H9 (cell line): ENCODE results near the gene DLG2. TPM values are rescaled to one million over a fixed set of nuclear protein-coding genes. Genes with fewer than 3 reads are reported as not detected.

Experiments
- DNase-seq: peaks from one replicate; pipeline ENCODE4 v3.0.0-alpha.2; 2017
- H2AFZ ChIP-seq: one replicate; pipeline ENCODE4 v1.6.1; 2013; ENCODE audit warnings: mild to moderate bottlenecking, low read length, control low read depth, moderate library complexity
- H2AK5ac ChIP-seq: 2 replicates; pipeline ENCODE4 v1.6.1; 2013; ENCODE audit warnings: low read length, control low read depth, mixed read lengths; ENCODE audit not compliant: insufficient read length
- H2BK120ac ChIP-seq: one replicate; pipeline ENCODE4 v1.6.1; 2013; ENCODE audit warnings: low read depth, mild to moderate bottlenecking, low read length, control low read depth, inconsistent platforms; ENCODE audit not compliant: poor library complexity, severe bottlenecking
- H2BK12ac ChIP-seq: 2 replicates; pipeline ENCODE4 v1.6.1; 2013; ENCODE audit warnings: low read length, control low read depth, mixed read lengths, low read depth; ENCODE audit not compliant: insufficient read length
- H2BK15ac ChIP-seq: 2 replicates; pipeline ENCODE4 v1.6.1; 2013; ENCODE audit warnings: low read depth, low read length, control low read depth
- H2BK20ac ChIP-seq: one replicate; pipeline ENCODE4 v1.6.1; 2013; ENCODE audit warnings: low read depth, mild to moderate bottlenecking, low read length, control low read depth, inconsistent platforms; ENCODE audit not compliant: poor library complexity, severe bottlenecking
- H2BK5ac ChIP-seq: 2 replicates; pipeline ENCODE4 v1.6.1; 2013; ENCODE audit warnings: low read length, control low read depth, mixed read lengths; ENCODE audit not compliant: insufficient read length
- H3K14ac ChIP-seq: 2 replicates; pipeline ENCODE4 v1.6.1; 2013; ENCODE audit warnings: low read length, control low read depth; ENCODE audit not compliant: insufficient read depth
- H3K18ac ChIP-seq: 2 replicates; pipeline ENCODE4 v1.6.1; 2013; ENCODE audit warnings: low read depth, mild to moderate bottlenecking, mixed read lengths, low read length, control low read depth; ENCODE audit not compliant: insufficient read length
- H3K23ac ChIP-seq: 2 replicates; pipeline ENCODE4 v1.6.1; 2013; ENCODE audit warnings: low read length, control low read depth, mixed read lengths, low read depth; ENCODE audit not compliant: insufficient read length
- H3K23me2 ChIP-seq: 2 replicates; pipeline ENCODE4 v1.6.1; 2013; ENCODE audit warnings: low read depth, mild to moderate bottlenecking, mixed read lengths, low read length, control low read depth; ENCODE audit not compliant: insufficient read length, poor library complexity, severe bottlenecking
- H3K27ac ChIP-seq: 2 replicates; pipeline ENCODE4 v1.5.1; 2013; ENCODE audit warnings: low read length, control low read depth, mixed read lengths, low read depth; ENCODE audit not compliant: insufficient read length
- H3K27me3 ChIP-seq: 2 replicates; pipeline ENCODE4 v1.6.1; 2013; ENCODE audit warnings: low read length, control low read depth, inconsistent platforms; ENCODE audit not compliant: insufficient read depth
- H3K4ac ChIP-seq: 2 replicates; pipeline ENCODE4 v1.6.1; 2013; ENCODE audit warnings: low read depth, mild to moderate bottlenecking, control low read depth, inconsistent platforms, low read length, moderate library complexity
- H3K4me1 ChIP-seq: 2 replicates; pipeline ENCODE4 v1.6.1; 2013; ENCODE audit warnings: low read length, control low read depth, inconsistent platforms; ENCODE audit not compliant: insufficient read depth
- H3K4me2 ChIP-seq: 2 replicates; pipeline ENCODE4 v1.6.1; 2013; ENCODE audit warnings: low read length, control low read depth, mixed read lengths; ENCODE audit not compliant: insufficient read length, insufficient read depth
- H3K56ac ChIP-seq: 2 replicates; pipeline ENCODE4 v1.6.1; 2013; ENCODE audit warnings: low read depth, mild to moderate bottlenecking, mixed read lengths, low read length, control low read depth; ENCODE audit not compliant: insufficient read length
- H3K79me1 ChIP-seq: 2 replicates; pipeline ENCODE4 v1.6.1; 2013; ENCODE audit warnings: low read depth, mild to moderate bottlenecking, moderate library complexity, low read length, control low read depth, inconsistent platforms; ENCODE audit not compliant: insufficient read depth, poor library complexity, severe bottlenecking
- H3K79me2 ChIP-seq: 2 replicates; pipeline ENCODE4 v1.6.1; 2013; ENCODE audit warnings: low read length, control low read depth, inconsistent platforms; ENCODE audit not compliant: insufficient read depth
- H3K9ac ChIP-seq: 2 replicates; pipeline ENCODE4 v1.6.1; 2013; ENCODE audit warnings: low read length, control low read depth, mixed read lengths; ENCODE audit not compliant: insufficient read length; ENCODE audit errors: extremely low read depth
- H3K9me3 ChIP-seq: one replicate; pipeline ENCODE4 v1.6.1; 2013; ENCODE audit warnings: low read depth, low read length, inconsistent platforms; ENCODE audit not compliant: control insufficient read depth
- H3T11ph ChIP-seq: one replicate; pipeline ENCODE4 v1.6.1; 2013; ENCODE audit warnings: mild to moderate bottlenecking, low read length, control low read depth, inconsistent platforms
- H4K20me1 ChIP-seq: one replicate; pipeline ENCODE4 v1.6.1; 2013; ENCODE audit not compliant: control insufficient read depth, insufficient read length, insufficient read depth
- H4K5ac ChIP-seq: 2 replicates; pipeline ENCODE4 v1.6.1; 2013; ENCODE audit warnings: low read depth, mild to moderate bottlenecking, mixed read lengths, low read length, control low read depth; ENCODE audit not compliant: insufficient read length
- H4K8ac ChIP-seq: replicated peaks from 2 replicates; pipeline ENCODE4 v1.6.1; 2013; ENCODE audit warnings: low read length, control low read depth, mixed read lengths, low read depth; ENCODE audit not compliant: insufficient read length
- H4K91ac ChIP-seq: 2 replicates; pipeline ENCODE4 v1.6.1; 2013; ENCODE audit warnings: low read depth, mild to moderate bottlenecking, moderate library complexity, mixed read lengths, low read length, control low read depth; ENCODE audit not compliant: insufficient read length
- H3K27ac Mint-ChIP-seq, 3 experiments: 2 replicates in 2 of 3; 3 replicates in 1 of 3; pipeline ENCODE4 v1.8.0; 2020 to 2021; ENCODE audit warnings: mixed read lengths in 3 of 3, mild to moderate bottlenecking in 1 of 3, moderate library complexity in 1 of 3
- H3K27me3 Mint-ChIP-seq: 2 replicates; pipeline ENCODE4 v1.8.0; 2021; ENCODE audit warnings: low read depth, mild to moderate bottlenecking, moderate library complexity, mixed read lengths
- H3K36me3 Mint-ChIP-seq, 3 experiments: 2 replicates in 2 of 3; 3 replicates in 1 of 3; pipeline ENCODE4 v1.8.0; 2020 to 2021; ENCODE audit warnings: low read depth in 3 of 3, mixed read lengths in 3 of 3; ENCODE audit not compliant: insufficient read depth in 1 of 3
- H3K4me1 Mint-ChIP-seq, 2 experiments: 2 replicates each; pipeline ENCODE4 v1.8.0; 2020; ENCODE audit warnings: mixed read lengths in 2 of 2
- H3K4me3 Mint-ChIP-seq, 2 experiments: 2 replicates in 1 of 2; 3 replicates in 1 of 2; pipeline ENCODE4 v1.8.0; 2020 to 2021; ENCODE audit warnings: mild to moderate bottlenecking in 2 of 2, mixed read lengths in 2 of 2, moderate library complexity in 1 of 2
- H3K9me3 Mint-ChIP-seq, 2 experiments: 2 replicates in 1 of 2; 3 replicates in 1 of 2; pipeline ENCODE4 v1.8.0; 2020; ENCODE audit warnings: mild to moderate bottlenecking in 2 of 2, mixed read lengths in 2 of 2, moderate library complexity in 1 of 2
- CTCF ChIP-seq: fragments of 200-600 bp; sonication (generic); conservative IDR thresholded peaks from 3 replicates; pipeline ENCODE4 v1.8.0; 2021; ENCODE audit warnings: antibody characterized with exemption, mild to moderate bottlenecking
- WGBS: extraction: QIAGEN DNeasy Blood & Tissue Kit; methylation state at CpG from one replicate; pipeline ENCODE4 v1.1.7; 2013; ENCODE audit warnings: missing lambda C conversion rate, low lambda C conversion rate, mixed read lengths; ENCODE audit not compliant: insufficient read length; ENCODE audit errors: extremely low coverage; 5-methylcytosine and 5-hydroxymethylcytosine counted together
- total RNA-seq: library from RNA; stranded (reverse); gene quantifications from 2 replicates; pipeline ENCODE4 v1.2.1, GENCODE V29; 2021

The DLG2 gene
- total RNA-seq, 1 experiment from 2014 or later: 8.0 TPM

- no peak overlapping the region for H2BK5ac ChIP-seq
- H2AFZ ChIP-seq: no peak overlapping the region
- Mint-ChIP-seq H3K4me1 (peaks cover 9 to 14% of the 10 kb centered on the region in 2 experiments; a peak in 3 of 4 replicates), H3K4me3 (no peak overlapping the region), H3K36me3 (no peaks in the 10 kb centered on the region), H3K27ac (no peak overlapping the region), H3K27me3 (no peaks in the 10 kb centered on the region), H3K9me3 (no peaks in the 10 kb centered on the region)
- no peaks in the 10 kb centered on the region for H3K9me3 ChIP-seq
- no peaks in the 10 kb centered on the region for H3K79me1 ChIP-seq
- H3K79me2 ChIP-seq: no peaks in the 10 kb centered on the region
- no peak overlapping the region for H3K56ac ChIP-seq
- H3K4ac ChIP-seq: no peak overlapping the region
- no peak overlapping the region for H2AK5ac ChIP-seq
- no peak overlapping the region for H3K23ac ChIP-seq
- H2BK20ac ChIP-seq: no peak overlapping the region
- no peaks in the 10 kb centered on the region; the same call in 1 of the 2 replicates for H3K4me1 ChIP-seq
- H3K9ac ChIP-seq: no peak overlapping the region
- no peaks in the 10 kb centered on the region for H3K23me2 ChIP-seq
- no peak overlapping the region for H3K14ac ChIP-seq
- no peak overlapping the region for H3T11ph ChIP-seq
- no peak for DNase-seq
- no peak overlapping the region for H4K91ac ChIP-seq
- TF ChIP-seq CTCF: no peak
- no peak overlapping the region for H3K4me2 ChIP-seq
- H2BK15ac ChIP-seq: no peak overlapping the region
- H4K8ac ChIP-seq: no peak overlapping the region
- no peak overlapping the region for H4K5ac ChIP-seq
- H2BK12ac ChIP-seq: no peak overlapping the region
- no peak overlapping the region for H3K18ac ChIP-seq
- no peaks in the 10 kb centered on the region for H4K20me1 ChIP-seq
- H3K27ac ChIP-seq: no peak overlapping the region
- no peak overlapping the region for H2BK120ac ChIP-seq
- no CpG with 5 or more reads among the region's 3 CpGs for WGBS
- no peaks in the 10 kb centered on the region for H3K27me3 ChIP-seq
These were observed 772.7 kb downstream of the DLG2 start for GRCh38 chr11:84854498-84854880.
